ENCODE measurements around the gene TAGLN2.

TAGLN2 gene

DNA sequence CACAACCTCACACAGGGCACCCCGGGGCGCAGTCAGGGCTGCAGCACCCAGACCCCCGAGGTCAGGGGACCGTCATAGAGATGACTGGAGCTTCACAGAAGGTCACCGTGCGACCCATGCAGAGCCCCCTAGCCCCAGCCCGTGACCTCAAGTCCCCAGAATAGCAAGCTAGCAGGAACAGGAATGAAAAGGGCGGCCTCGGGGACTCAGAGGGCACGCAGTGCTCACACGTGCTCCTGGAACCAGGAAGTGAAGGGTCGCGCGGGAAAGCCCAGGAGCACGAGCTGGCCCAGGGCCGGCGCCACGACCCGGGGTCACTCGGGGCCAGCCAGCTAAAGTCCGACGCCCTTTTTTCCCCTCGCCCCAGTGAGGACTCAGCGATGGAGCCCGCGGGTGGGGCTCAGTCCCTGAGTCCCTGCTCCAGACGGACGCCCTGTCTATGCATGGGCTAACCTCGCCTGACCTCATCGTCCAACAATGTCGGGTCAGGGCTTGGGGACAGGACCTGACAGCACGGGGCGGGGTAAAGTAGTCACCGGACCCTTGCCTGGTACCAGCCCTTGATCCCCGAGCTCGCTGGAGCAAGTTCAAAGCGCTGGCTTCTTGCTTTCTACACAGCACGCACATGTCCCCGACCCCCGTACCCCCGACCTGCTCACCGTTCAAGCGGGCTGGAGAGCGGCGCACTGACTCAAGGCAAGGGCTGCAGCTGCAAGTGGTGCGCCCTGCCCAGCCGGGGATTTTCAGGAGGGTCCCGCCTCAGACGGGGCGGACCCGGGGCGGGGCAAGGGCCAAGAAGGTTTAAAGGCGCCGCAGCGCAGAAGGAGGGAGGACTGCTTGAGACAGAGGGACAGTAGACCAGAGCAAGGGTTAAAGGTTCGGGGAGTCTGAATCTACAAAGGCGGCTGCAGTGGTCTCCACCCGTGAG is at the start of gene TAGLN2:
Gene TAGLN2 (minus strand): TSS at position 717 of the 928 bp plus-strand sequence. CDS start 4,998 bp downstream, outside the sequence.
- DNase-seq, result peak; percentile 53

DNA sequence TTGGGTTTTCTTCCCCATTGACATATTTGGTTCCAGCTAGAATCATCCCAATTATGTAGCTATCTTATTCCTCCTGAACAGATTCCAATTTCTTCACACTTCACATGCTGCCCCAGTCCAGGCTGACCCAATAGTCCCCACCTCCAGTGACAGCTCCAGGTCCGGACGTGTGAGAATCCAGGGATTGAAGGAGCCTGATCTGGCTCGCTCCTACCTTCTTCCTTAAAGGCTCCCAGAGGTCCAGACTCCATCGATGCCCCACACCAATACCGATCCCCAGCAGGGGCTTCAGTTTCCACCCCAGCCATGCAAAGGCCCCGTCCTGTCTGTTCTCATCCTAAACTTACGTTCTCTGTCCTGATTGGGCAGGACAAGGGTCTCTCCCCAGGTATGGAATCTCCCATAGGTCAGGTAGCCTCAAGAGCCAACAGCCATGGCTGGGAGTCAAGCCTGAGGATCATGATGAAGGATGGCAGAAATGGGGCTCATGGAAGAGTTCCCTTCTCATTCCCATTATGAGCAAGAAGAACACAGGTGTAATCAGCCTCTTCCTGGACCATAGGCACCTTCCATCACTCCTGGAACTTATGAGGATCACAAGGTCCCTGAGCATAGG is 49.2 kb upstream of the TAGLN2 start:
- no peak for DNase-seq

DNA sequence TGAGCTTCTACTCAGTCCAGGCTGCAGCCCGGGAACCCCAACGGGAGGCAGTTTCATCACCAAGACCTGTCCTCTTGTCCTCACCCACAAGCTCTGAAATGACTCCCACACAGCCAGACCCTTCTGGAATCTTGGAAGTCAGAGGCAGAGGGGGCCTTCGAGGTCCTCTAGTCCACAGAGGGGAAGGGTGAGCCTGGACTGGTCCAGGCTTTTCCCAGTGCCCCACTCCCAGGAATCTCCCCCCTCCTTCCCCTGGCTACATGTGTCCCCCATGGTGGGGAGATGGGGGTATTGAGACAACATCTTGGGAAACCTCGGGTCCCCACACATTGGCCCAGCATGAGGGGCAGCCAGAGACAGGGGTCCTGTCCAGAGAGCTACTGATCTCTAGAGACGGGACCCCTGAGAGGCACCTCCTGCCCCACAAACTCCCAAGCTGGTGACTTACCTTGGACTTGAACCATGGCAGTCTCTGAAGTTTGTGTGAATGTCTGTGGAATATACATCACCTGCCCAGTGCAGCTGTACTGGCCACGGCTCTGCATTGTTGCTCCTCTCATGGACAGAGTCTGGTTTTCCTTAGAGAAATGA is 48.1 kb upstream of the TAGLN2 start:
- no peak for DNase-seq

DNA sequence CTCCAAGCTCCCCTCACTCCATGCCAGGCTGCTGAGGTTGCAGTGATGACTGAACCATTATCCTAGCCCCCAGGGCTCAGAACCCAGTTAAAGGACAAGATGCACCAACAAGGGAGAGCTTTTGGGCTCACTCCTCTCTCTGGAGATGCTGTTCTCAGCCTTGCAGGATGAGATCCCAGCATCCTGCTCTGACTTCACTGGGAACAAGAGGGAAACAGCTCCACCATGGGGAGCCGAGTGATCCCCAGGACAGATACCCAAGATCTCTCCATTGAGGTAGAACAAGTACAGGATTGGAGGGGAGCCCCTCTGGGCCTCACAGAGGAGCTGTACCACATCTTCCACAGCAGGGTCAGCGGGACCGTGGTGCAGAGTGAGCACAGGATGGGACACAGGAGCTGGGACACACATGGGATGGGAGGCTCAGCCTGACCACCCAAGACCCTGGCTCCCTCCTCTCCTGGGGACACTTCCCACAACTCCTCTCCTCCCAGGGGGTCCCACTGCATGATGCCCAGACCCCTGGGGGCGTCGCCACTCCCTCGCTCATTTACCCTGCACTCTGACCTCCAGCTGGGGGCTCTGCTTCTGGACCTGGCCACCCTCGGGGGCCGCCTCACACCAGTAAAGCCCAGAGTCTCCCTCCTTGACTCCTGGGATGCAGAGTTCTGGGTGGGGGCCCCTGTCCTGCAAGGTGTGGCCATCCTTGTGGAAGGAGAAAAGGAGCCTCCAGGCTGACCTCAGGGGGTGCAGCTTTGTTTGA is 47.3 kb upstream of the TAGLN2 start:
- DNase-seq, result no peak

DNA sequence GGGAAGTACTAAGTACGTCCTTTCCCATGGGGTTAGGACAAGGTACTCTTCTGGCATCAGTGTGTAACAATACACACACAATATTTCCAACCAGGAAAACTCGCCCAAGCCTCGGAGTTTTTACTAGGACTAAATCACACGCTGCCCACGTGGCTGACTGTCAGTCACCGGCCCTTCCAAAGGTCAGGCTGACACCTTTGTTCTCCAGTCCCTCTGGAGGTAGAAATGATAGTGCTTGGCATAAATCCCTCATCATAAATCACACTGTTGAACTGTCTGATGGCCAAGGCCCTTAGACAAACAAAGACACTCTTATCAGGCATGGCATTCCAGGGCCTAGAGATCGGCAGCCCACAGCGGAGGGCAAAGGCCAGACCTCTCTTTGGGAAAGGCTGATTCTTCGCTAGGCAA is 45.6 kb upstream of the TAGLN2 start:
- no peak for DNase-seq

DNA sequence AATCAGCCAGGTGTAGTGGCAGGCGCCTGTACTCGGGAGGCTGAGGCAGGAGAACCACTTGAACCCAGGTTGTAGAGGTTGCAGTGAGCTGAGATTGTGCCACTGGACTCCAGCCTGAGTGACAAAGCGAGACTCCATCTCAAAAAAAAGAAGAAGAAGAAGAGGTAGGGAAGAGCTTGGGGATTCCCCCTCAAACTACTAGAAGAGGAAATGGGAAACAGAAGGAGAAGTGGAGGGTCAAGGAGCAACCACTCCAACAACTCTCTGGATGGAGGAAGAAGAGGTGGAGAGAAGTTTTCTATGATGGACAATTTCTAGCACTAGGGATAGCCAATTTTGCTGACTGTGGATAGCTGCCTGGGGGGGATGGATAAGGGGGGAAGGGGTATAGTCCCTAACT is 43.6 kb upstream of the TAGLN2 start:
- DNase-seq, result no peak

DNA sequence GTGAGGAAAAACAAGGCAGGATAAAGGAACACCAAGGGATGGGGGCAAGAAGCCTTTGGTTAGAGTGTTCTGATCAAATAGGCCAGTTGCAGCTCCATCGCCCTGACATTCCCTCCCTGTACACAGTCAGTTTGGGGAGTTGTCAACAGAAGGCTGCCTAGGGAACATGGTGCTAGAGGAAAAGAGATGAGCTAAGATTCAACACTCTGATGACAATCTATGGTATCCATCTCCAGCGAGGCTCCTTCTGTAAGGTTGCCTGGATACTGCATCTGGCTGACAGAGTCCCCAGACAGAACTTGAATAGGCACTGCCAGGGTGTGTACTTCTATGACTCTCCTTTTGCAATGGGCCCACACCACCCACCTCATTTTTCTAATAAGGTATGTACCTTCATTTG is 40.0 kb upstream of the TAGLN2 start:
- no peak for DNase-seq

DNA sequence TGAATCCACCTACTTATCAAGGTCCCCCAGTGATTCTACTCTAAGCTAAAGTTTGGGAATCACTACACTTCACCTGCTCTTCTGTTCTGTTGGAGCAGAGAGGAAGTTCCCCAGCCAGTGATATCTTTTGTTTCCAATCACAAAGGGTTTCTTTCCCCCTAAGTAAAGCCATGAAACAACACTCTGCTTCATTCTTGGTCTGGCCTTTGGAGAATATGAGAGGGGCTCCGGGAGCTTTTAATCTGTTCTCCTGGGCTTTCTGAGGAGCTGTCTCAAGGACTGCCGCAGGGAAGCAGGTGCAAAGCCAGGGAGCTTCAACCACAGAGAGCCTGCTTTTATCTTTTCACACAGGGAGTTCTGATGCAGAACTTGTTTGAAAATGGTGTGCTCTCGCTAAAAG is 38.8 kb upstream of the TAGLN2 start:
- no peak for DNase-seq

DNA sequence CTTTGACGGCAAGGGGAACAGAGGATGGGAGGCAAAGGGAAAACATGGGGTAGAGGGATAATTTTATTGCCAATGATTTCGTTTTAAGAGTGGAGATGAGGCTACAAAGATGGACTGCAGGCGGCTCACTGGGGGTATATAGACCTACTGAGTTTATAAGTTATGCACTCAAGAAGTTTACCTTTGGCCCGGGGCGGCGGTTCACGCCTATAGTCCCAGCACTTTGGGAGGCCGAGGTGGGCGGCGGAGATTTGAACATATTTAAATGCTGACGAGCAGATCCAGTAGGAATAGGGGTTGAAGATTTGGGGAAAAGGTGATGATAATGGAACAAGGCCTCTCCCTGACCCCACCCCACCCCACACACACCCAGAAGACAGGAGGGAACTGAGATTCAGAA is 36.9 kb upstream of the TAGLN2 start:
- no peak for DNase-seq

DNA sequence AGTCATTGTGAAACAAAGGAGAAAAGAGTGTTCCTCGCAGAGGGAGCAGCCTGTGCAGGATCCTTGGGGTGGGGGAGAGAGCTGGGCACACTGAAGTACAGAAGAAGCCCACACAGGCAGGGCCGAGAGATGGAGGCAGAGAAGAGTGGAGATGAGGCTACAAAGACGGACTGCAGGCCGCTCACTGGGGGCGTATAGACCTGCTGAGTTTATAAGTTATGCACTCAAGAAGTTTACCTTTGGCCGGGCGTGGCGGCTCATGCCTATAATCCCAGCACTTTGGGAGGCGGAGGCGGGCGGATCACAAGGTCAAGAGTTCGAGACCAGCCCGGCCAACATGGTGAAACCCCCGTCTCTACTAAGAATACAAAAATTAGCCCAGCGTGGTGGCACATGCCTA is 36.3 kb upstream of the TAGLN2 start:
- DNase-seq, result no peak

DNA sequence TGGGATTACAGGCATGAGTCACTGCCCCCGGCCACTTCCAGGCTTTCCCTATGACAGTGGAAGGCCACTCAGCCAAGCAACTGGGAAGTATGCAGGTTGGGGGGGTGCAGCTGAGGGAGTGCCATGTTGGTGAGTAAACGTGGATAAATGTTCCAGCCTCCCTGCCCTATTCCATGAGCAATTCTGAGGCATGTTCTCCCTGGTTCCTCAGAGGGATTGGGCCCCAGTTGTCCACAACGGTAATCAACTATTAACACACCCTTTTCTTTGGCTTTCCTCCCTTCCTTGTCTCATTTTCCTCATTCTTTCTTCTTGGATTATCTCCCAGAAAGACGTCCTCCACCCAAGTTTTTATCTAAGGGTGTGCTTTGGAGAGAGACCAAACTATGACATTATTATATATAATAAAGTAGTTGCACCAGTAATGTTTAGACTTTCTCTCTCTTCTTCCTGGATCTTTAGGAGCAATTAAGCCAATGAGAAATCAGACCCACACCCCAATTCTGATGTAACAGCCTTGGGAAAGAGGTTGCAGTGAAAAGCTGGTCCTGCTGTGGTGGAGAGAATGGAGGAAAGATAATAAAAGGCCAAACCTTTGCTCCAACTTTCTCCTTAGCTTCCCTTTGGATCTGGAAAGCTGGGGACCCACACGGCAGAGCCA is 35.5 kb upstream of the TAGLN2 start:
- no peak for DNase-seq

DNA sequence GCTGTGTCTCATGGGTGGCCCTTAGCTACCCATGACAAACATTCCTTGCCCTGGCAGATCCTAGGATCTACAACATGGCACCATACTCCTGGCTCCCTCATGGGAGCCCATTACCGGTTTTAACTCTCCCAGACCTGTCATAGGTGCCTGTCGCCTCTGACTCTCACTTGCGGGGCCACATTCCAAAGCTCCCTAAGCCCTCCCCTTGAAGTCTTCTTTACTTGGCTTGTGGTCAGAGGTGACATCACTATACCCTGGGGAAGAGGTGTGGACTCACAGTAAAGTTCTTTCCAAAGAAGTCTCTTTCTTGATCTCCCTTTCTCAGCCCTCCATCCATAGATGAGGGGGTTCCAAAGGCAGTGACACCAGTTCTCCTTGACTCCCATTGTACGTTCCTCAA is 34.1 kb upstream of the TAGLN2 start:
- no peak for DNase-seq

DNA sequence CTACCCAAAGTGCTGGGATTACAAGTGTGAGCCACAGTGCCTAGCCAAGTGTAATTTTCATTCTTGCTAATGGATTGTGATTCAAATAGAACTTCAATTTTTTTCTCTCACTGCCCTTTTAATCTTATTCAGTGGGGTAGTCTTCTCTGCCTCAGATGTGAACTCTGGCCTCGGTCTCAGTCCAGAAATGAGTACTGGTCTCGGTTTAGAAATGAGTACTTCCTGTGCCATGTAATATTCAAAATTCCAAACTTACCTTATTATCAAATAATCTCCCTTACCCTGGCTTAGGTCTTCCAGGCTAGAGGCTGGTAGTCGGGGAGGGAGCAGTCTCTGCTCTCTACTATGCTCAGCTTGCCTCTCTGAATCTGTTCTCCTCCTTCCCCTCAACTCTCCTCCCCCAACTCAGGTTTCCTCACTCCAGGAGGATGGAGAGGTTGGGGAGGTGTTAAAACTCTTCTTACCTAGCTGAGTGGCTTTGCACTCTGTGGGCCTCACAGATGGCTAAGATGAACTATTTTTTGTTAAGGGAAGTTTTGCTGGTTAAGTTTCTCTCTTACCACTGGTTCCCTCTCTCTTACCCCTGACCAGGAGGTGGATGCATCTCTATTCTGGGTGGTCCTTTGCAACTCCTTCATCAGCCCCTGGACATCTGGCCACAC is 33.5 kb upstream of the TAGLN2 start:
- DNase-seq, result no peak

DNA sequence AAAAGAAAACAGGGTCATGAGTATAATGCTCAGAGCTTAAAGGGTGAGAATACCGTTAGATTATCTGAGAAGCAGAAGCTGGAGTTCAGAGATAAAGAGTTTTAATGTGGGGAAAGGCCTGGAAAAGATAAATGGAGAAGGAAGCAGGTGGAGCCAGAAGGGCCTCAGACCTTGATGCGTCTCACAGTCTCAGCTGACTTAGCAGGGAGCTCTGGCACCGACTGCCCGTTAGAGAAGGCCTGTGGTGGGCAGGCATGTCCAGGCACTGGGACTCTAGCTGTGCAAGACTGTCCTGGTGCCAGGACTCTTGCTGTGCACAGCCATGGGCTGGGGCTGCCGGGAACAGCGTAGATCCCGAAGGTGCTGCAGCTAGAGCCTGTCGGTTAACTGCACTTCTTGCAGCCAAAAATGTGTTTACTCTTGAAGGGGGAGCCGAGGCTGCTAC is 32.5 kb upstream of the TAGLN2 start:
- no peak for DNase-seq

DNA sequence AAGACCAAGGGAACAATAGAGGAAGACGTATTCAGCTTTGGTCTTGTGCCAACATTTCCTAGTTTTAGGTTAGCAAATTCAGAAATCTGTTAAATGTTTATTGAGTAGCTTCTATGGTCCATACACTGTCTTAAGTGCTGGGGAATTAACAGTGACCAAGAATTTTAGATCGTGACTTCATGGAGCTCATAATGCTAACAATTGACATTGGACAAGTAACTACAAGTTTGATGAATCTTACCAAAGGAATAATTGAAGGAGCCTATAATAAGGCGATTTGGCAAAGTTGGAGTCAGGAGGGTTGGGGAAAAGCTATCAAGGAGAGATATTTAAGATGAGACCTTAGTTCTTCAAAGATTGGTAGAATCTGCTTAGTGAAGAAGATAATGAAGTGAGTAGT is 30.1 kb upstream of the TAGLN2 start:
- no peak for DNase-seq

DNA sequence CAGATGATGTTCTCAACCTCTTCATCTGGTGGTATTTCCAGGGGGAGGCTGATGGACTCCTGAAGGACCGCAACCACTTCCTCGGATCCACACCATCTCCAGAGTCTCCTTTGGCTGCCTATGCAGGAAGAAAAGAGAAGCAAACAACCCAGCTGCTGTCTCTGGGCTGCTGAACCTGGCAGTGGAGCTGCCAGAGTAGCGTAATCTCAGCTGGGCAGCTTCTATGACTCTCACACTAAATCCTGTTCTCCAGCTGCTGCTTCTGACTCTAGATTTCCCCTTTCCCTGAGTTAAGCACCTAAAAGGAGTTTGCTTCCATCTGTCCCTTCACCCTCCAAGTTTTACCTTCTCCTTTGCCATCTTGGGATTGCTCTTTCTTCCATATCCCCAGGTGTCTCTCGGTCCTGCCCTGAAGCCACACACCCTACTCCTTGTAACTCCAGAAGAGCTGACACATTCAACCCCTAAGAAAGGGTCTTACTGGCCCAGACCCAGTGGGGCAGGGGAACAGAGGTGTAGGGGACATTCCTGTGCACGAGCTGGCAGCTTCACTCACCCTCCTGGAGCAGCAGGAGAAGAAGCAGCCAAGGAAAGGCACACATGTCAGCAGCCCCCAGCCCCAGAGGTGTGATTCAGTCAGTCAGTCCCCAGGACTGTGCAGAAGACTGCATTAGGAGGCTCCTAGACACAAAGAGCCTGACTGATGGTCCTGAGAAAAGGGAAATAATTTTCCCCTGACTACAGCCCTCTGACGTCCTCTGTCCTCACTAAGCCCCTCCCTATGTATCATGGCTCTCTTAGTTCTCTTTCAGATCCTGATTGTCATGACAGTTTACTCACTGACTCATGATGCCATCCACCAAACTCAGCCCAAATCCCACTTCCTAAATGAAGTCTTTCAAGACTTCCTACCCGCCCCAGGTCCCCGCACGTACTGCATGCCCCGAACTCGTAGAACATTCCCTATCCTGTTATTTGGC is 28.5 kb upstream of the TAGLN2 start, which contains the start of gene SLAMF9:
Gene SLAMF9 (minus strand): TSS at position 702 of the 980 bp plus-strand sequence. CDS start 100 bp downstream, at position 602.
- no peak for DNase-seq

DNA sequence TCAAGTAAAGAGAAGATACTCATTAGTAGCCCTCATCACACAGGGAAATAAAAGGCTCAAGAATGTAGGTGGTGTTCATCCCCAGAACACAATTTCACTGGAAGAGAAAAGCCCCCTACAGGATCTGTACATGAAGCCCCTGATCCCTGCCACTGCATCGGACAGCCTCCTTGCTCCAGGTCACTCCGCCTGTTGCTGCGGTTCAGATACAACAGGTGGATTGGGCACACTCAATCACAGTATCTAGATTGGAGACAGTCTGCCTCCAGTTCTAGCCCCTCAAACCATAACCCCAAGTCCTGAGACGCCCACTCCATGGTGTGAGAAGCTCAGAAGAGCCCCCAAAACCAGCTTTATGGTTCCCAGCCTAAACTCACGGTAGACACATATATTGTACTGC is 27.6 kb upstream of the TAGLN2 start:
- no peak for DNase-seq

DNA sequence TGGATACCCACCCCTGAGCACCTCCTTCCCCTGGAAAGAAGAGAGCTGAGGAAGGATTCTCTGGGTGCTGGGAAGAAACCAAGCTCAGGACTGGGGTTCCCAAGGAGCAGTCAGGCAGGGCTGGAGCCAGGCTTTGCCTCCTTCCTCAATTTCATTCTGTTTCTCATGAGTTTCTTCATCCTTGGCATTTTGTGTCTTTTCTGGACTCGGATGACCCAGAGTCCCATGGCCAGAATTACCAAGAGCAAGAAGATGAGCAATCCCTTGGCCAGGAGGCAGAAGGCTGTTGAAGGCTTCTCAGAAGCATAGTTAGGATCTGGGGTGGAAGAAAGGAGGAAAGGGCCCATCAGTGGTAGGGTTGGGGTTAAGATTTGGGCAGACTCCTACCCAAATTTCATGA is 26.2 kb upstream of the TAGLN2 start:
- no peak for DNase-seq

DNA sequence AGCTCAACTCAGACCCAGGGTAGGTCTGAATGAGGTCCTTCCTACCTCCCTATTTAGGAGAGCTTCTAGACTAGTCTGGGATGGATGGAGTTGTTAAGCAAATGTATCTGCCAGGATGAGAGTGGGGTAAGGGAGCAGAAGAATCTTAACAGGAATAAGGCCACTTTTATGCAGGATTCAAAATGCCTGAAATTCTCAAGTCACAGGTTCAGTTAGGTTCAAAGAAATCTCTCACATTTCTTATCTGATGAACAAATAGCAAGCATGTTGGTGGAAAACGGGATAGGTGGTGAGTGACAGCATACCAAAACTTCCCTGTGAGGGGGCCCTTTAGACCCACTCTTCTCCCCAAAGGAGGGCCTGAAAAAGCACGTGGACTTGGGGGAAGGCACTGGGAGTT is 25.7 kb upstream of the TAGLN2 start:
- no peak for DNase-seq

DNA sequence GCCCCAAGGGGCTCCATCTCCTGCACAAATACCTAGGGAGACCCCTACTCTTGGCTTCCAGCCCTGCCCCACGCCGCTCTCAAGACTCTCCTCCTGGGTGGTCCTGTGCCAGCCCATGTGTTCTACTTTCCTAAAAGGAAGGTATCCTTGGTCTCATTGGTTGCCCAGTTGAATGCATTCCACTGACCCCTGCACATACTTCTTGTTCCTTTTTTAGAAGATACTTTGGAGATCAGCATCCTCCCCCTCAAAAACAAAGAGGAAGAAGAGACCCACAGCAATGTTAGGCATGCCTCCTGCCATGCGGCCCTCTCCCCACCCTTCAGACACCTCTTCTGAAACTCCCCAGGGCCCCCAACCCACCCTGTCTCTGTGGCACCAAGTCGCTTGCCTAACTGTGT is 24.7 kb upstream of the TAGLN2 start:
- DNase-seq, result no peak

DNA sequence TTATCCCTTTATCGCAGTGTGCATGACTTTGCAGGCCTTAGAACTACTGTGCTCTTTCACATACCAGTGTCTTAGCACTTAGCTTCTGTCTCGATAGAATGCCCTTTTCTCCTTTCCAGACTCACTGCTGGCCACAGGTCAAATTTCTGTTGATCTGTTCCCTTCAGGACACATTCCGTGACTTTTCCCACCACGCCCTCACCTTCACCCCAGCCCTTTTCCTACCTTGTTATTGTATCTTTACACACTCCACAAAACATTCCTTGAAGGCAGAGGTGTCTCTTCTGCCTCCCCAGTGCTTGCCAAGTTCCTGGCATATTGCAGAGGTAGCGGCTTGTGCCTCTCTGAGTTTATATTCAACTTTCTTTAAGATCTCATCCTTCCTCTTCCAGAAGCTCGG is 23.8 kb upstream of the TAGLN2 start:
- DNase-seq, result no peak

All from NCI-H774 (cell line).